DND-41 (cell line): Measurements from ENCODE around the gene FRMD3.

ENCODE experiments used
- CTCF ChIP-seq: IDR thresholded peaks from 2 replicates; pipeline ENCODE4 v1.5.1; 2012; ENCODE audit warnings: borderline replicate concordance, low read length, moderate library complexity, mild to moderate bottlenecking; ENCODE audit not compliant: poor library complexity, severe bottlenecking; ENCODE audit errors: extremely low read depth
- EZH2 ChIP-seq: IDR thresholded peaks from 3 replicates; pipeline ENCODE4 v1.6.1; 2012; ENCODE audit warnings: borderline replicate concordance, low read depth, mild to moderate bottlenecking, moderate library complexity, low read length, inconsistent platforms; ENCODE audit not compliant: severe bottlenecking

DNA sequence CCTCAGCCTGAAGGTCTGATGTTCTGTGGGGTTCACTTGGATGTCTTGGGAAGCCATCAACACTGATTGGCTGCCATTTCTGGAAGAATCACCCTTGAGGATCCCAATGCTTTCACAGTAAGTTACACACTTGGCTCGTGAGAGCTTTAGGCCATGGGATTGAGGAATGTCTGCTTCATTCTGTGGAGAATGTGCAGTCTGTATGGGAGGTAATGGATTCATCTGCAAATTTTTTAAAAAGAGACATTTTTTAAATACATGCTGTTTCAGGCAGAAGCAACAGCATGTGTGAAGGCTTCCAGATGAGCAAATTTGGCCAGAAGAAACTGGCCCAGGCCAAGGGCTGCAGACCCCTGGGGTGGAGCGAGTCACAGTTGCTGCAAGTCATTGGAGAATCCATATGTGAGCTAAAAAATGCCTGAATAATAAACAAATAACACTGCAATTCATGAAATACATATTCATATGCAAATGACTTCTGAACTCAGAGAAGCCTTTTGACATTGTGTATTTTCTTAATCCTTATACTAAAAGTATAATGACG lies 328.9 kb downstream of the FRMD3 start:
- no peak for TF ChIP-seq CTCF
- TF ChIP-seq EZH2: no peak
